Peyer's patch (tissue), 4 donors: ENCODE data around the gene THSD1.
"Not testable (repeated sequence)": the region's sequence is repeated elsewhere in the genome, so short reads cannot be mapped to it uniquely, and the experiment has no call there.

Source experiments
- POLR2A ChIP-seq, 2 donors: fragments of 450-650 bp; IDR thresholded peaks; one replicate each; pipeline ENCODE4 v1.5.1; 2017; ENCODE audit warnings: antibody characterized with exemption in 2 of 2, mild to moderate bottlenecking in 2 of 2, moderate library complexity in 2 of 2
- TF ChIP-seq, protein P1 (sequence below), 6 experiments: fragments of 450-650 bp in 4 of 6; fragments of 200-600 bp in 2 of 6; sonication (generic) in 1 of 6; IDR thresholded peaks; one replicate each; pipeline ENCODE4 v1.5.1; 2017 to 2019; ENCODE audit warnings: antibody characterized with exemption in 6 of 6, mild to moderate bottlenecking in 3 of 6, moderate library complexity in 1 of 6

DNA sequence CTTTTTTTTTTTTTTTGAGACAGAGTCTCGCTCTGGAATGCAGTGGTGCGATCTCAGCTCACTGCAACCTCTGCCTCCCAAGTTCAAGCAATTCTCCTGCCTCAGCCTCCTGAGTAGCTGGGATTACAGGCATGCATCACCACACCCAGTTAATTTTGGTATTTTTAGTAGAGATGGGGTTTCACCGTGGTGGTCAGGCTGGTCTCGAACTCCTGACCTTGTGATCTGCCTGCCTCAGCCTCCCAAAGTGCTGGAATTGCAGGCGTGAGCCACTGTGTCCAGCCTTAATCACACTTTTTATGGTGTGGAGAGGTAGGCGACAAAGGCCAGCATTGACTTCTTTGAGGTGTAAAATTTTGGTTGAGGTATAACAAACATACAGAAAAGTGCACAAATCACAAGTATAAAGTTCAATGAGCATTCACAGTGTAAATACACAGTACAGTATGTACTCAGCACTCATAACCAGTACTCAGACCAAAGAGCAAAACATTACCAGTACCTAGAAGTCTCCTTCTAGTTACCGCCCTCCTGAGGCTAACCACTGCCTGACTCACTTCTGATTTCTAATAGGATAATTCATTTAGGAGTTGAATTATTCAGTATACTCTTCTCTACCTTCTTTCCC, 68.0 kb downstream of the THSD1 start:
- TF ChIP-seq, protein P1, sequence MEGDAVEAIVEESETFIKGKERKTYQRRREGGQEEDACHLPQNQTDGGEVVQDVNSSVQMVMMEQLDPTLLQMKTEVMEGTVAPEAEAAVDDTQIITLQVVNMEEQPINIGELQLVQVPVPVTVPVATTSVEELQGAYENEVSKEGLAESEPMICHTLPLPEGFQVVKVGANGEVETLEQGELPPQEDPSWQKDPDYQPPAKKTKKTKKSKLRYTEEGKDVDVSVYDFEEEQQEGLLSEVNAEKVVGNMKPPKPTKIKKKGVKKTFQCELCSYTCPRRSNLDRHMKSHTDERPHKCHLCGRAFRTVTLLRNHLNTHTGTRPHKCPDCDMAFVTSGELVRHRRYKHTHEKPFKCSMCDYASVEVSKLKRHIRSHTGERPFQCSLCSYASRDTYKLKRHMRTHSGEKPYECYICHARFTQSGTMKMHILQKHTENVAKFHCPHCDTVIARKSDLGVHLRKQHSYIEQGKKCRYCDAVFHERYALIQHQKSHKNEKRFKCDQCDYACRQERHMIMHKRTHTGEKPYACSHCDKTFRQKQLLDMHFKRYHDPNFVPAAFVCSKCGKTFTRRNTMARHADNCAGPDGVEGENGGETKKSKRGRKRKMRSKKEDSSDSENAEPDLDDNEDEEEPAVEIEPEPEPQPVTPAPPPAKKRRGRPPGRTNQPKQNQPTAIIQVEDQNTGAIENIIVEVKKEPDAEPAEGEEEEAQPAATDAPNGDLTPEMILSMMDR (IDR thresholded peaks at IDR 0.05): not testable (repeated sequence)
- not testable (repeated sequence) for TF ChIP-seq POLR2A (IDR thresholded peaks at IDR 0.05)
